ENCODE data around the gene XPR1.
A peak's percentile ranks its signal among the peaks of the same experiment; 100 is the strongest.

The XPR1 gene

GRCh38 chr1:180841415-180841814 lies 209.6 kb downstream of the XPR1 start:
- DNase-seq (ENCODE audit: low spot score), result no peak

DNA sequence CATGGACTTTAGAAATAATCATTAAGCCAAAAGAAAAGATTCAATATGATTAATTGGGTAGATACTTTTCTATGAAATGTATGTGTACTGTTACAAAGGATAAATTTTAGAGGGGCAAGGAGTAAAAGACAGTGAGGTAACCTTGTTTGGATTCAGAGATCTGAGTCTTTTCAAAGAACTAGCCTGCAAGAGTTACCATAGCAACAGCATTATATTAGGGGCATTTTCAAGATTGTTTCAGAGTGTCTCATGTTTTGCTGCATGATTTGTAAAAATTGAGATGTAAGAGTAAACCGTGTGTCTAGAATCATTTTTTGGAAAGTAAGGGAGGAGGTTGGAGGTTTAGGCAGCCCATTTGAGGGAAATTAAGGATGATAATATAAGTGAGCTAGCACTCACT lies 210.2 kb downstream of the XPR1 start:
- DNase-seq (ENCODE audit: low spot score), result no peak

GRCh38 chr1:180842491-180843275 lies 210.9 kb downstream of the XPR1 start:
- peak; percentile 62 for DNase-seq (ENCODE audit: low spot score)

DNA sequence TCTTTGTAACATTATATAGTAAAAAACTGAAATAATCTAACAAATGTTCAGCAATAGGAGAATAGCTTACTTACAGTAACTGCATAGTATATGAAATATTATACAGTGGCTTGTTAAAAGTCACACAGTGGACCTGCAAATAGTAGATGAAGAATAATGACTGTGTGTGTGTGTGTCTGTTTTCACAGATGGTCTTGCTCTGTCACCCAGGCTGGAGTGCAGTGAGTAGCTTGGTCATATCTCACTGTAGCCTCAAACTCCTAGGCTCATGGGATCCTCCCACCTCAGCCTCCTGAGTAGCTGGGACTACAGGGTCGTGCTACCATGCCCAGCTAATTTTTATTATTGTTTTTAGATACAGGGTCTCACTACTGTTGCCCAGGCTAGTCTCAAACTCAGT lies 213.5 kb downstream of the XPR1 start:
- DNase-seq (ENCODE audit: low spot score), result no peak

GRCh38 chr1:180848191-180848590 lies 216.4 kb downstream of the XPR1 start:
- DNase-seq (ENCODE audit: low spot score), result no peak

- DNase-seq (ENCODE audit: low spot score), result no peak
Observed at GRCh38 chr1:180849031-180849775, 217.4 kb downstream of the XPR1 start.

DNA sequence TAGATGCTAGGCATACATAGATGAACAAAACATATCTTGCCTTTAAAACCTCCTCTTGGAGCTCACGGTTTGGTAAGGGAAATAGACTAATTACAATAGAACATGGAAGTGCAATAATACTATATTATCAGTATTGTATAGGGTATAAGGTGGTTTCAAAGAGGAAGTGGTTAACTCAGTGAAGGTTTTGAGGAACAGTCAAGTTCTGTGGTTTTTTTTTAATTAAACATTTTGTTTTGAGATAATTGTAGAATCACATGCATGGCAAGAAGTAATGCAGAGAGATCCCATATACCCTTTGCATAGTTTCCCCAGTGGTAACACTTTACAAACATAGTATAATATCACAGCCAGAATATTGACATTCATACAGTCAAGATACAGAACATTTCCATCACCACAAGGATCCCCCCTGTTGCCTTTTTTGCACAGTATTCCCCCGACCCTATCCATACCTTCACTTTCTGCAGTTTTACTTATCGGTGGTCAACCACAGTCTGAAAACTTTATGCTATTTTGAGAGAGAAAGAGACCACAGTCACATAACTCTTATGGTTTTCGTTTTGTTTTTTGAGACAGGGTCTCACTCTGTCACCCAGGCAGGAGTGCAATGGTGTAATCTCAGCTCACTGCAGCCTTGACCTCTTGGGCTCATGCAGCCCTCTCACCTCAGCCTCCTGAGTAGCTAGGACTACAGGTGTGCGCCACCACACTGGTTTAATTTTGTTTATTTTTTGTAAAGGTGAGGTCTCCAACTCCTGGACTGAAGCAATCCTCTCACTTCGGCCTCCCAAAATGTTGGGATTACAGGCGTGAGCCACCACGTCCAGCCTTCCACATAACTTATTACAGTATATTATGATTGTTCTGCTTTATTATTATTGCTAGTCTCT lies 220.4 kb downstream of the XPR1 start:
- DNase-seq (ENCODE audit: low spot score), result no peak

DNA sequence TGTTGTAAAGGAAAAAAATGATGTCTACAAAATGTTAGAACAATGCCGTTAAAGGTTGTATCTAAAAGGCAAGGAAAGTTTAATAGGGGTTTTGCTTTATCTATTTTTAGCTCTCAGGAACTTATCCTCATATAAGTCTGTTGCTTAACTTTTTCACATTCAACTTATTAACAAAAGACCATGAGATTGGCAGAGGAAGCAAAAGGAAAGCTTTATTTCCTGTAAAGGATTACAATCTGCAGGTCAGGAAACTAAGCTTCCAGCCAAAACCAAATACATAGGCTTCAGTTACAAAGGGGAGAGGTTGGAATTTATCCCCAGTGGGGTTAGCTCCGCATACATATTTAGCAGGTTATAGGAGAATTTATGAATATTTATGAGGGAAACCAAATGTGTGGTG lies 222.2 kb downstream of the XPR1 start:
- DNase-seq (ENCODE audit: low spot score), result no peak

DNA sequence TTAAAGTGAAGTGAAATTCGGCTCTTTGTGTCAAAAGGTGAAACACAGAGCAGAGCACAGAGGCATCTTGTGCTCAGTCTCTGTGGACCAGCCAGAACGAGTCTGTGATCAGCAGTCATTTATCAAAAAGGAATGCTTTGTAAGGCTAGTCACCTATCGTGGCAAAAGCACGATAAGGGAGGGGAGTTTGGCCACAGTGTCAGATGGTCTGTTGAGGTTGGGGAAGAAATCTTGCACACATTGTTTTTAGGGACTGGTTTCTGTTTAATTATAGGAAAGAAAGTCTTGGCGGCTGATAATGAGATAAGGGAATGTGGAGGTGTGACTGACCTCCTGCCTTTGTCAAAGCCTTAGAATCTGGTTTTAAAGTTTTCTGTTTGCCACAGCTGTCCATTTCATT lies 222.6 kb downstream of the XPR1 start:
- no peak for DNase-seq (ENCODE audit: low spot score)

GRCh38 chr1:180857947-180858725 lies 226.3 kb downstream of the XPR1 start:
- DNase-seq (ENCODE audit: low spot score), result peak; percentile 22

DNA sequence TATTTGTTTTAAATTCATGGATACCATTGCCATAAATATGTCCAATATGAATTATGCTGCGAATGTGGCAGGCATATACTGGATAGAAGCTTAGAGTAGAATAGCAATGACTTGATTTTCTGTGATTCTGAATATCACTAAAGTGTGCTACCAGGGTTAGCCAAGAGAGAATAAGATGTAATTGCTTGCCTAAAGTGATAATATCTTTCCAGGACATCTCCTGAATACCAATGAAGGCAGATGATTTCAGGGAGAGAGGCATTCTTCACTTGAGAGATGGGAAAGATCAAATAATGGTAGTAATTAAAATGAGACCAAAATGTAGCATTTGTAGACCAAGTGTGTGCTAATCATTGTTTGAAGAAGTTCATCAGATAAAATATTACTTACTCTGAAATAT lies 227.5 kb downstream of the XPR1 start:
- no peak for DNase-seq (ENCODE audit: low spot score)

- DNase-seq (ENCODE audit: low spot score), result no peak
Observed at GRCh38 chr1:180860535-180860934, 228.7 kb downstream of the XPR1 start.

- DNase-seq (ENCODE audit: low spot score), result no peak
Observed at GRCh38 chr1:180862305-180862704, 230.5 kb downstream of the XPR1 start.

DNA sequence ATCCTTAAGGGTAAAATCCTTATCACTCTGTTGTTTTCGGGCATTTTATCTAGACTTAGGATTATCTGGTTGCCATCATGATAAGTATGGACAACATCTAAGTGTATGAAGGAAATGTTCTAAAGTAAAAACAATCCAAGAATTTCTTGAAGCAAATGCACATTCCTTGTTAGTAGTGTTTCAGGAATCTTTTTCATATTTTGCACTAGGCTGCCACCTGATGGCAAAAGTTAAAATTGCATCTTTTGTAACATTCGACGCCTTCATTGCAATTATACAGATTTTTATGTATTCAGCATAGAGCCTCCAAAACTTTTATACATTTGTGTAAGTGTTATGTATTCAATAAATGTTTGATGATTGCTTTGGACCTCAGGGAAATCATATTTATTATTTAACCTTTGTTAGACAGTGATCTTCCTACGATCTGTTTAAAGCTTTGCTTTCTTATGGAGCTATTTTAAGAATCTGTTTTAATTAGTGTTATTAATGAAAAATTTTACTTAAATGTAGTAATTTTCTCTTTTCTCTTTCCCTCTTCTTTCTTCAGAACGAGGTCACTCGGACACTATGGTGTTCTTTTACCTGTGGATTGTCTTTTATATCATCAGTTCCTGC lies 231.4 kb downstream of the XPR1 start:
- peak; percentile 58 for DNase-seq (ENCODE audit: low spot score)

DNA sequence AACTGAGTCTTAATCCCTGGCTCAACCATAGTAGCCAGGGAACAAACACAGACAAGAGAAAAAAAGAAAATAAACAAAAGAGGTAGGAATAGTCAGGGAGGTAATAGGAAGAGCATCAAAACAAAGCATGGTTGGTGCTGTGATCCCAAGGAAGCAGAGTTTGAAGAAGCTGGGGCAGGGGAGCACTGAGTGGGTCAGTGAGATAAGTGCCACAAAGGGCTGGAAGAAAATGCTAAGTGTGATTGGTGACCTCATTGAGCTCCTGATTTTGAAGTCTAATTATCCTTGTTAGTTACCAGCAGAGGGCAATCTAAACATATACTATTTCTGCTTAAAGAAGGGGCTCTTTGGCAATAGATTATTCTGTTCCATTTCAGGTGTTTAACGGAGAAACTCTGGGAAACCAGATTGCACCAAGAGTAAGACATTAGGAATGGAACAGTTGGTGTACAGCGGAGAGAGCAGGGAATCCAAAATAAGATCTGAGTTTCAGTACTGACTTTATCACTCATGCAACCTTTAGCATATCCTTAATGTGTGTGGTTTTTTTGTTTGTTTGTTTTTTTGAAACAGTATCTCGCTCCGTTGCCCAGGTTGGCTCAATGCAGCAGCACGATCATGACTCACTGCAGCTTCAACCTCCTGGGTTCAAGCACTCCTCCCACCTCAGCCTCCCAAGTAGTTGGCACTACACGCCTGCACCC lies 250.1 kb downstream of the XPR1 start:
- peak; percentile 62 for DNase-seq (ENCODE audit: low spot score)

DNA sequence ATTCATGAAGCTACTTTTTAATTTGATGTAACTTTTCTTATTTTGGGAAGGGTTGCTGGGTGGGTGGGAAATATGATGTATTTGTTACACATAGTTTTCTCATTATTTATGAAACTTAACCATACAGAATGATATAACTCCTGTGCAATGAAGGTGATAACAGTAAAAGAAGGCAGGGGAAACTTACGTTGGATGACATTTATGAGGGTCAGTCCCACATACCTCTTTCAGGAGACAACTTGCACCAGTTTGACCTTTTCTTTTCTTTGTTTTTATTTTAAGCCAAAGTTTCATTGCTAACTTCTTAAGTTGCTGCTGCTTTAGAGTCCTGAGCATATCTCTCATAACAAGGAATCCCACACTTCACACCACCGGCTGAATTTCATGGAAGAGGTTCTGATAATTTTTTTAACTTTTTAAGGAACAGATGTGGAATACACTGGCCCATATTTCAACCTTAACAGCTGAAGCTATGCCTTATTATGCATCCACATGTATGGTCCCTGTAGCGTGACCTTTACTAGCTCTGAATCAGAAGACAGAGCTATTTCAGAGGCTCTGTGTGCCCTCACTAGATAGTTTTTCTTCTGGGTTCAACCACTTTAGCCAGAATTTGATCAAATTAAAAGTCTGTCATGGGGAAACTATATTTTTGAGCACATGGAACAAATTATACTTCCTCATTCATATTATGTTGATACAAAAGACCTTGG lies 252.9 kb downstream of the XPR1 start:
- DNase-seq (ENCODE audit: low spot score), result no peak

GRCh38 chr1:180886338-180886737 lies 254.5 kb downstream of the XPR1 start:
- DNase-seq (ENCODE audit: low spot score), result no peak

DNA sequence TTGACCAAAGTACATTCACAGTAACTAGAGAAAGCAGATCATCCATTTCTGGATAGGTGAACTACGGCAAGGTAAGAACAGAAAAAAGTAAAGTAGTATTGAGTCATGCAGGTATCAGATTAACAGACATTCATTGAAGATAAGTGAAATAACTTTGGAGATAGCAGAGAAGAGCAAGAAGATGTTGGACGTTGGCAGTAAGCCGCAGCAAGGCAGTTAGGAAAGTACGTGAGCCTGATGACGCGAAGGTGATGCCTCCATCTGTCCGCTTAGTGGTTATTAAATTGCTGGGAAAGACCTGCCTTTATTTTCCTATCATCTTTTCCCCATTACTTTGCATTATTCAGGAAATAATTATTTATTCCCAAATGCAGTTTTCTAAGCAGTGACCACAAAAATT lies 256.0 kb downstream of the XPR1 start:
- no peak for DNase-seq (ENCODE audit: low spot score)

DNA sequence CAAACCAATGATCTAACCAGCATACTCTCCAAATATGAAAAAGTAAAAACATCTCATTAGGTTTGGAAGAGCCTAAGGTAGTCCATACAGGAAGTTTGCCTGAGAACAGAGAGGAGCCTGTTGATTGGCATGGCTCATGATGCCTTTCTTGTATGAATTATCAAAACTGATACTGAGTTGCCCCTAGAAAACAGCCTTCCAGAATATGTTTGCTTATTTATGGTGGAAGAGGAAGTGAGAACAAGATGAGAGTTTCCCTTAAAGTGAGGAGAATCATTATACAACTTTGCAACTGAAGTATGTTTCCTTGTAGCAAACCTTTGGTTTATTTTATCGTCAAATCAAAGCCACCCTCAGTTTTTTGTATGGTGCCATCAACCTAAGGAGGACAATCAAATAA lies 257.0 kb downstream of the XPR1 start:
- DNase-seq (ENCODE audit: low spot score), result no peak

- no peak for DNase-seq (ENCODE audit: low spot score)
Observed at GRCh38 chr1:180889325-180889724, 257.5 kb downstream of the XPR1 start.

All from Ammon's horn (tissue), 1 donor.